ENCODE results near the gene TMEM145.

TMEM145 gene

GRCh38 chr19:42353341-42354015 is 40.4 kb downstream of the TMEM145 start:
- H3K4me3 ChIP-seq (replicated peaks; ENCODE audit: low read depth, low read length): no peak overlapping the region
- TF ChIP-seq, protein P1, sequence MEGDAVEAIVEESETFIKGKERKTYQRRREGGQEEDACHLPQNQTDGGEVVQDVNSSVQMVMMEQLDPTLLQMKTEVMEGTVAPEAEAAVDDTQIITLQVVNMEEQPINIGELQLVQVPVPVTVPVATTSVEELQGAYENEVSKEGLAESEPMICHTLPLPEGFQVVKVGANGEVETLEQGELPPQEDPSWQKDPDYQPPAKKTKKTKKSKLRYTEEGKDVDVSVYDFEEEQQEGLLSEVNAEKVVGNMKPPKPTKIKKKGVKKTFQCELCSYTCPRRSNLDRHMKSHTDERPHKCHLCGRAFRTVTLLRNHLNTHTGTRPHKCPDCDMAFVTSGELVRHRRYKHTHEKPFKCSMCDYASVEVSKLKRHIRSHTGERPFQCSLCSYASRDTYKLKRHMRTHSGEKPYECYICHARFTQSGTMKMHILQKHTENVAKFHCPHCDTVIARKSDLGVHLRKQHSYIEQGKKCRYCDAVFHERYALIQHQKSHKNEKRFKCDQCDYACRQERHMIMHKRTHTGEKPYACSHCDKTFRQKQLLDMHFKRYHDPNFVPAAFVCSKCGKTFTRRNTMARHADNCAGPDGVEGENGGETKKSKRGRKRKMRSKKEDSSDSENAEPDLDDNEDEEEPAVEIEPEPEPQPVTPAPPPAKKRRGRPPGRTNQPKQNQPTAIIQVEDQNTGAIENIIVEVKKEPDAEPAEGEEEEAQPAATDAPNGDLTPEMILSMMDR (IDR thresholded peaks at IDR 0.05; ENCODE audit: low read length, missing control alignments): no peak
- no peak for DNase-seq (ENCODE audit: low read depth)

- TF ChIP-seq, protein P1 (IDR thresholded peaks at IDR 0.05; ENCODE audit: low read length, missing control alignments): no peak
These were observed 42.8 kb downstream of the TMEM145 start for GRCh38 chr19:42355896-42356295.

GRCh38 chr19:42356686-42357085 is 43.6 kb downstream of the TMEM145 start:
- TF ChIP-seq, protein P1 (IDR thresholded peaks at IDR 0.05; ENCODE audit: low read length, missing control alignments): no peak
- DNase-seq (ENCODE audit: low read depth): no peak
- H3K4me3 ChIP-seq (replicated peaks; ENCODE audit: low read depth, low read length): no peak overlapping the region

More at GRCh38 chr19:42355896-42356295, 42.8 kb downstream of the TMEM145 start:
- DNase-seq (ENCODE audit: low read depth): no peak
- no peak overlapping the region for H3K4me3 ChIP-seq (replicated peaks; ENCODE audit: low read depth, low read length)

- TF ChIP-seq, protein P1 (IDR thresholded peaks at IDR 0.05; ENCODE audit: low read length, missing control alignments): no peak
- DNase-seq (ENCODE audit: low read depth): no peak
- no peak overlapping the region for H3K4me3 ChIP-seq (replicated peaks; ENCODE audit: low read depth, low read length)
These were observed 44.2 kb downstream of the TMEM145 start for GRCh38 chr19:42357290-42357689.

- no peak overlapping the region for H3K4me3 ChIP-seq (replicated peaks; ENCODE audit: low read depth, low read length)
- TF ChIP-seq, protein P1 (IDR thresholded peaks at IDR 0.05; ENCODE audit: low read length, missing control alignments): no peak
- DNase-seq (ENCODE audit: low read depth): no peak
These were observed 47.9 kb downstream of the TMEM145 start for GRCh38 chr19:42360787-42361544.

- TF ChIP-seq, protein P1 (IDR thresholded peaks at IDR 0.05; ENCODE audit: low read length, missing control alignments): no peak
- DNase-seq (ENCODE audit: low read depth): no peak
- no peak overlapping the region for H3K4me3 ChIP-seq (replicated peaks; ENCODE audit: low read depth, low read length)
These were observed 48.4 kb downstream of the TMEM145 start for GRCh38 chr19:42361545-42361910.

All from fibroblast of pulmonary artery (primary cell).